ENCODE results near the gene MAP3K14.
"Not testable (repeated sequence)": the region's sequence is repeated elsewhere in the genome, so short reads cannot be mapped to it uniquely, and the experiment has no call there.

MAP3K14 gene

GRCh38 chr17:45315648-45316433 is 979 bp downstream of the MAP3K14 start:
- DNase-seq (ENCODE audit: low spot score): no peak

- DNase-seq (ENCODE audit: low spot score): peak; percentile 16
Observed at GRCh38 chr17:45314741-45315647, 1.8 kb downstream of the MAP3K14 start.

- no peak for DNase-seq (ENCODE audit: low spot score)
Observed at GRCh38 chr17:45313996-45314740, 2.7 kb downstream of the MAP3K14 start.

GRCh38 chr17:45313421-45313771 is 3.4 kb downstream of the MAP3K14 start:
- DNase-seq (ENCODE audit: low spot score): no peak

GRCh38 chr17:45312477-45313420 is 4.1 kb downstream of the MAP3K14 start:
- no peak for DNase-seq (ENCODE audit: low spot score)

GRCh38 chr17:45311760-45312476 is 4.9 kb downstream of the MAP3K14 start:
- peak; percentile 79 for DNase-seq (ENCODE audit: low spot score)

- no peak for DNase-seq (ENCODE audit: low spot score)
Observed at GRCh38 chr17:45311401-45311759, 5.4 kb downstream of the MAP3K14 start.

GRCh38 chr17:45310380-45311324 is 6.2 kb downstream of the MAP3K14 start:
- DNase-seq (ENCODE audit: low spot score): no peak

GRCh38 chr17:45309400-45309799 is 7.4 kb downstream of the MAP3K14 start:
- DNase-seq (ENCODE audit: low spot score): no peak

GRCh38 chr17:45308840-45309239 is 8.0 kb downstream of the MAP3K14 start:
- no peak for DNase-seq (ENCODE audit: low spot score)

GRCh38 chr17:45308016-45308365 is 8.8 kb downstream of the MAP3K14 start:
- no peak for DNase-seq (ENCODE audit: low spot score)

- DNase-seq (ENCODE audit: low spot score): peak; percentile 14
Observed at GRCh38 chr17:45307290-45308015, 9.4 kb downstream of the MAP3K14 start.

GRCh38 chr17:45306623-45307022 is 10.2 kb downstream of the MAP3K14 start:
- no peak for DNase-seq (ENCODE audit: low spot score)

- no peak for DNase-seq (ENCODE audit: low spot score)
Observed at GRCh38 chr17:45306094-45306493, 10.7 kb downstream of the MAP3K14 start.

- no peak for DNase-seq (ENCODE audit: low spot score)
Observed at GRCh38 chr17:45305530-45306087, 11.2 kb downstream of the MAP3K14 start.

GRCh38 chr17:45302649-45303173 is 14.1 kb downstream of the MAP3K14 start:
- peak; percentile 14 for DNase-seq (ENCODE audit: low spot score)

- DNase-seq (ENCODE audit: low spot score): not testable (repeated sequence)
Observed at GRCh38 chr17:45302220-45302619, 14.6 kb downstream of the MAP3K14 start.

GRCh38 chr17:45301674-45302073 is 15.1 kb downstream of the MAP3K14 start:
- no peak for DNase-seq (ENCODE audit: low spot score)

Data from CD4-positive, alpha-beta T cell treated with Interleukin-6 at 100 ng/mL for 8 hours (primary cell).